ENCODE results near the gene MIER3. TPM values are rescaled to one million over a fixed set of nuclear protein-coding genes. Genes with fewer than 3 reads are reported as not detected.

Gene MIER3
- total RNA-seq = 11.5 and 14.3 TPM in 2 replicates

GRCh38 chr5:56951946-56952691 lies at the start of gene MIER3:
TSS of gene MIER3 (minus strand) at chr5:56952123. CDS start at chr5:56952102, 21 bp downstream.

GRCh38 chr5:56909294-56910209 lies 42.4 kb downstream of the MIER3 start, which contains the start of gene SETD9:
TSS of gene SETD9 (plus strand) at chr5:56909596. CDS start at chr5:56909646, 50 bp downstream.

Other genes starting within 250 kb of the MIER3 start
- gene MAP3K1, start 136.6 kb downstream of the MIER3 start, total RNA-seq = 4.6 and 9.4 TPM in 2 replicates
- gene SETD9, start 42.5 kb downstream of the MIER3 start, total RNA-seq = 4.8 and 6.7 TPM in 2 replicates
- 39.8 and 52.9 TPM in 2 replicates for gene GPBP1, start 221.9 kb upstream of the MIER3 start, total RNA-seq

All from smooth muscle cell of the pulmonary artery (primary cell).